DOHH2 (cell line): ENCODE data around the gene INSIG1.

Experiments used
- H3F3A ChIP-seq: fragments of 200-600 bp; sonication (generic), shearing (Covaris generic); 2 replicates; pipeline ENCODE4 v1.6.0; 2016; ENCODE audit warnings: antibody characterized with exemption, mild to moderate bottlenecking; ENCODE audit not compliant: control insufficient read depth, insufficient read depth
- H3K27ac ChIP-seq: fragments of 200-600 bp; sonication (generic); 2 replicates; pipeline ENCODE4 v1.5.1; 2014; ENCODE audit warnings: low read depth, mild to moderate bottlenecking, low read length, moderate library complexity
- H3K27me3 ChIP-seq: fragments of 200-600 bp; sonication (generic); 2 replicates; pipeline ENCODE4 v1.6.1; 2014; ENCODE audit warnings: mild to moderate bottlenecking, low read length, mixed read lengths; ENCODE audit not compliant: control insufficient read depth
- H3K36me3 ChIP-seq: fragments of 200-600 bp; sonication (generic); 2 replicates; pipeline ENCODE4 v1.6.1; 2014; ENCODE audit warnings: mild to moderate bottlenecking, low read length, moderate library complexity, mixed read lengths; ENCODE audit not compliant: control insufficient read depth
- H3K4me1 ChIP-seq: fragments of 200-600 bp; sonication (generic); 2 replicates; pipeline ENCODE4 v1.6.1; 2014; ENCODE audit warnings: mild to moderate bottlenecking, low read length, mixed read lengths; ENCODE audit not compliant: control insufficient read depth
- H3K4me2 ChIP-seq: fragments of 200-600 bp; sonication (generic); 2 replicates; pipeline ENCODE4 v1.6.0; 2014; ENCODE audit warnings: mild to moderate bottlenecking, low read length, moderate library complexity
- H3K4me3 ChIP-seq: fragments of 200-600 bp; sonication (generic); 2 replicates; pipeline ENCODE4 v1.5.1; 2014; ENCODE audit warnings: mild to moderate bottlenecking, low read length, mixed read lengths
- H3K79me2 ChIP-seq: fragments of 200-600 bp; sonication (generic); 2 replicates; pipeline ENCODE4 v1.6.1; 2014; ENCODE audit warnings: mild to moderate bottlenecking, low read length, mixed read lengths; ENCODE audit not compliant: control insufficient read depth
- H3K9me2 ChIP-seq: fragments of 200-600 bp; sonication (generic); replicated peaks from 2 replicates; pipeline ENCODE4 v1.6.1; 2014; ENCODE audit warnings: mild to moderate bottlenecking, low read length, mixed read lengths; ENCODE audit not compliant: control insufficient read depth
- H3K9me3 ChIP-seq: fragments of 200-600 bp; sonication (generic); 2 replicates; pipeline ENCODE4 v1.6.1; 2014; ENCODE audit warnings: antibody characterized with exemption, low read length, mixed read lengths; ENCODE audit not compliant: control insufficient read depth, insufficient read depth
- H4K20me1 ChIP-seq: fragments of 200-600 bp; sonication (generic); 2 replicates; pipeline ENCODE4 v1.6.0; 2014; ENCODE audit warnings: low read depth, mild to moderate bottlenecking, antibody characterized with exemption, low read length, moderate library complexity; ENCODE audit not compliant: control insufficient read depth, insufficient read depth
- CTCF ChIP-seq: fragments of 200-600 bp; sonication (generic); IDR thresholded peaks from one replicate; pipeline ENCODE4 v1.5.1; 2014; ENCODE audit warnings: antibody characterized with exemption, mild to moderate bottlenecking, low read depth, low read length; ENCODE audit not compliant: poor library complexity, severe bottlenecking
- EZH2phosphoT487 ChIP-seq: fragments of 200-600 bp; sonication (generic); IDR thresholded peaks from 2 replicates; pipeline ENCODE4 v1.6.1; 2017; ENCODE audit warnings: borderline replicate concordance, mild to moderate bottlenecking, antibody characterized with exemption, low read length, moderate library complexity, mixed read lengths

Gene INSIG1

GRCh38 chr7:155340071-155340531 lies 42.4 kb downstream of the INSIG1 start:
- H3K4me1 ChIP-seq, result peaks cover 7% of the 10 kb centered on the region
- no peaks in the 10 kb centered on the region for H3K9me3 ChIP-seq
- H3K4me2 ChIP-seq, result no peak overlapping the region
- 0 out of 2 replicates have a peak, but pooled peaks cover 4% of the 10 kb centered on the region for H4K20me1 ChIP-seq
- H3K79me2 ChIP-seq, result no peaks in the 10 kb centered on the region
- H3F3A ChIP-seq, result no peaks in the 10 kb centered on the region
- H3K27me3 ChIP-seq, result peaks cover 41% of the 10 kb centered on the region
- TF ChIP-seq CTCF, result no peak
- TF ChIP-seq EZH2phosphoT487, result no peak
- no peak overlapping the region for H3K27ac ChIP-seq
- no peak overlapping the region for H3K4me3 ChIP-seq
- H3K9me2 ChIP-seq, result no peaks in the 10 kb centered on the region
- no peaks in the 10 kb centered on the region for H3K36me3 ChIP-seq

GRCh38 chr7:155340721-155341120 lies 43.0 kb downstream of the INSIG1 start:
- Histone ChIP-seq H3K9me3 (no peaks in the 10 kb centered on the region), H3K27me3 (peaks cover 43% of the 10 kb centered on the region), H3K36me3 (no peaks in the 10 kb centered on the region), H3K4me3 (no peak overlapping the region), H3K4me1 (peaks cover 10% of the 10 kb centered on the region), H3K9me2 (no peaks in the 10 kb centered on the region), H3K4me2 (no peak overlapping the region), H3K79me2 (no peaks in the 10 kb centered on the region), H3F3A (0 out of 2 replicates have a peak, but pooled peaks cover 3% of the 10 kb centered on the region), H3K27ac (no peak overlapping the region), H4K20me1 (0 out of 2 replicates have a peak, but pooled peaks cover 4% of the 10 kb centered on the region)
- no peak for TF ChIP-seq EZH2phosphoT487
- TF ChIP-seq CTCF, result no peak

GRCh38 chr7:155341463-155341983 lies 43.8 kb downstream of the INSIG1 start:
- no peaks in the 10 kb centered on the region for H3K79me2 ChIP-seq
- H3K4me3 ChIP-seq, result no peak overlapping the region
- no peaks in the 10 kb centered on the region for H3K9me3 ChIP-seq
- TF ChIP-seq EZH2phosphoT487, result no peak
- TF ChIP-seq CTCF, result no peak
- 0 out of 2 replicates have a peak, but pooled peaks cover 4% of the 10 kb centered on the region for H4K20me1 ChIP-seq
- peaks cover 10% of the 10 kb centered on the region for H3K4me1 ChIP-seq
- peaks cover 36% of the 10 kb centered on the region for H3K27me3 ChIP-seq
- 0 out of 2 replicates have a peak, but pooled peaks cover 3% of the 10 kb centered on the region for H3F3A ChIP-seq
- no peak overlapping the region for H3K27ac ChIP-seq
- no peak overlapping the region for H3K4me2 ChIP-seq
- H3K36me3 ChIP-seq, result no peaks in the 10 kb centered on the region
- H3K9me2 ChIP-seq, result no peaks in the 10 kb centered on the region
